GM12878 (cell line): ENCODE data around the gene IFNGR2.

ENCODE experiments used
- CBX5 ChIP-seq: sonication (generic); IDR thresholded peaks from 2 replicates; pipeline ENCODE4 v1.6.1; 2016; ENCODE audit warnings: low read depth, moderate library complexity, mild to moderate bottlenecking, inconsistent platforms
- CTCF ChIP-seq, 3 experiments: IDR thresholded peaks in 2 of 3; conservative IDR thresholded peaks in 1 of 3; 2 replicates each; pipeline ENCODE4 v1.5.1; 2011; ENCODE audit warnings: low read depth in 3 of 3, low read length in 3 of 3, mild to moderate bottlenecking in 3 of 3, control low read depth in 2 of 3, moderate library complexity in 2 of 3, inconsistent platforms in 1 of 3, mixed read lengths in 1 of 3; ENCODE audit not compliant: control insufficient read depth in 2 of 3, insufficient read depth in 1 of 3; ENCODE audit errors: extremely low read depth in 1 of 3
- CUX1 ChIP-seq: IDR thresholded peaks from 2 replicates; pipeline ENCODE4 v1.6.1; 2012; ENCODE audit warnings: improper control_type of control experiment, low read depth, low read length; ENCODE audit not compliant: insufficient replicate concordance
- EZH2 ChIP-seq: IDR thresholded peaks from 2 replicates; pipeline ENCODE4 v1.6.1; 2012; ENCODE audit warnings: low read depth, mild to moderate bottlenecking, control low read depth, inconsistent platforms, low read length, borderline replicate concordance; ENCODE audit not compliant: control insufficient read depth
- NFIC ChIP-seq: IDR thresholded peaks from 2 replicates; pipeline ENCODE4 v1.6.1; 2012; ENCODE audit warnings: low read depth, mild to moderate bottlenecking, inconsistent platforms, low read length, moderate library complexity
- POLR2A ChIP-seq: IDR thresholded peaks from 2 replicates; pipeline ENCODE4 v1.6.1; 2011; ENCODE audit warnings: low read depth, mild to moderate bottlenecking, low read length
- POU2F2 ChIP-seq: IDR thresholded peaks from 3 replicates; pipeline ENCODE4 v1.6.1; 2011; ENCODE audit warnings: low read depth, mild to moderate bottlenecking, low read length, borderline replicate concordance
- TAF1 ChIP-seq: IDR thresholded peaks from 2 replicates; pipeline ENCODE4 v1.6.1; 2011; ENCODE audit warnings: mild to moderate bottlenecking, low read depth, low read length, borderline replicate concordance
- TARDBP ChIP-seq: IDR thresholded peaks from 2 replicates; pipeline ENCODE4 v1.6.1; 2016; ENCODE audit warnings: borderline replicate concordance
- TCF7 ChIP-seq: IDR thresholded peaks from 2 replicates; pipeline ENCODE4 v1.6.1; 2014; ENCODE audit warnings: antibody characterized with exemption, borderline replicate concordance
- ZZZ3 ChIP-seq: IDR thresholded peaks from 2 replicates; pipeline ENCODE4 v1.6.1; 2011; ENCODE audit warnings: low read depth; ENCODE audit not compliant: control insufficient read depth, insufficient read length

- no peak for TF ChIP-seq CUX1
- TF ChIP-seq CTCF (IDR thresholded peaks at IDR 0.05 in 2 of 3, conservative IDR thresholded peaks at IDR 0.05 in 1 of 3; ENCODE audit: control insufficient read depth in 2 of 3, extremely low read depth in 1 of 3, insufficient read depth in 1 of 3, low read depth in 3 of 3, low read length in 3 of 3), result no peak
- TF ChIP-seq ZZZ3, result no peak
- TF ChIP-seq POLR2A, result no peak
- no peak for TF ChIP-seq TAF1
- TF ChIP-seq POU2F2, result no peak
- no peak for TF ChIP-seq CBX5
- no peak for TF ChIP-seq EZH2
- TF ChIP-seq NFIC, result no peak
- no peak for TF ChIP-seq TCF7
- TF ChIP-seq TARDBP, result no peak
Measured at GRCh38 chr21:33355355-33355754, 47.9 kb upstream of the IFNGR2 start.
